Activated naive CD4-positive, alpha-beta T cell treated with anti-CD3 and anti-CD28 coated beads, Interleukin-2, amount 50 U/mL, for 72 hours (primary cell): Measurements from ENCODE around the gene POLR3A. TPM values are rescaled to one million over a fixed set of nuclear protein-coding genes. Genes with fewer than 3 reads are reported as not detected.
"Not testable (repeated sequence)": the region's sequence is repeated elsewhere in the genome, so short reads cannot be mapped to it uniquely, and the experiment has no call there.

ENCODE experiments used
- ATAC-seq, 2 donors: fragments of 150-1000 bp; cut with Tn5 transposase; 2 replicates each; pipeline ENCODE4 v1.10.0; 2021; ENCODE audit warnings: mild to moderate bottlenecking in 2 of 2, moderate library complexity in 2 of 2
- DNase-seq, 2 donors: peaks; one replicate each; pipeline ENCODE4 v3.0.0; 2021 to 2022; ENCODE audit warnings: low spot score in 2 of 2
- H3K27ac Mint-ChIP-seq, 2 donors: one replicate each; pipeline ENCODE4 v1.8.0; 2022; ENCODE audit warnings: mild to moderate bottlenecking in 2 of 2, mixed read lengths in 2 of 2
- H3K36me3 Mint-ChIP-seq, 2 donors: one replicate each; pipeline ENCODE4 v1.8.0; 2022; ENCODE audit warnings: mixed read lengths in 2 of 2
- H3K9me3 Mint-ChIP-seq, 2 donors: one replicate each; pipeline ENCODE4 v1.8.0; 2022; ENCODE audit warnings: mixed read lengths in 2 of 2
- total RNA-seq, 2 donors: library from RNA; stranded (reverse); gene quantifications; one replicate each; pipeline ENCODE4 v1.2.3, GENCODE V29; 2022

POLR3A gene
- total RNA-seq, 2 donors from 2014 or later, result 20.5 to 23.6 TPM

GRCh38 chr10:78009662-78010061, 19.7 kb downstream of the POLR3A start:
- Mint-ChIP-seq H3K9me3 (no peaks in the 10 kb centered on the region), H3K36me3 (peaks cover 25 to 30% of the 10 kb centered on the region in 2 donors), H3K27ac (no peak overlapping the region)
- no peak for DNase-seq
- ATAC-seq, result no peak

- H3K9me3 Mint-ChIP-seq, result no peaks in the 10 kb centered on the region
- peaks cover 34 to 35% of the 10 kb centered on the region in 2 donors for H3K36me3 Mint-ChIP-seq
- ATAC-seq, result no peak
- no peak overlapping the region for H3K27ac Mint-ChIP-seq
- no peak for DNase-seq
Measured at GRCh38 chr10:78007172-78007571, 22.1 kb downstream of the POLR3A start.

GRCh38 chr10:78004215-78005026, 24.9 kb downstream of the POLR3A start:
- no peaks in the 10 kb centered on the region for H3K9me3 Mint-ChIP-seq
- ATAC-seq (no peak), DNase-seq (no peak)
- peaks cover 45 to 46% of the 10 kb centered on the region in 2 donors for H3K36me3 Mint-ChIP-seq
- peak overlapping the region in 1 of 2 donors; percentile 50 for H3K27ac Mint-ChIP-seq

- no peak for DNase-seq
- H3K27ac Mint-ChIP-seq, result no peak overlapping the region
- no peaks in the 10 kb centered on the region for H3K9me3 Mint-ChIP-seq
- peaks cover 40 to 53% of the 10 kb centered on the region in 2 donors for H3K36me3 Mint-ChIP-seq
- no peak for ATAC-seq
Measured at GRCh38 chr10:78002541-78003288, 26.6 kb downstream of the POLR3A start.

GRCh38 chr10:78000956-78001472, 28.3 kb downstream of the POLR3A start:
- no peaks in the 10 kb centered on the region for H3K9me3 Mint-ChIP-seq
- H3K36me3 Mint-ChIP-seq, result peaks cover 40 to 57% of the 10 kb centered on the region in 2 donors
- no peak for ATAC-seq
- DNase-seq, result no peak
- H3K27ac Mint-ChIP-seq, result peak overlapping the region in 1 of 2 donors; percentile 48

GRCh38 chr10:78000206-78000605, 29.1 kb downstream of the POLR3A start:
- H3K27ac Mint-ChIP-seq, result no peak overlapping the region
- no peak for DNase-seq
- no peak for ATAC-seq
- H3K36me3 Mint-ChIP-seq, result peaks cover 34 to 50% of the 10 kb centered on the region in 2 donors
- no peaks in the 10 kb centered on the region for H3K9me3 Mint-ChIP-seq

GRCh38 chr10:77998780-77999179, 30.5 kb downstream of the POLR3A start:
- not testable (repeated sequence) for H3K9me3 Mint-ChIP-seq, ATAC-seq, H3K27ac Mint-ChIP-seq, DNase-seq
- peaks cover 31 to 50% of the 10 kb centered on the region in 2 donors for H3K36me3 Mint-ChIP-seq

- H3K27ac Mint-ChIP-seq, result peak overlapping the region in 1 of 2 donors; percentile 33
- no peak for DNase-seq
Measured at GRCh38 chr10:77993620-77994019, 35.7 kb downstream of the POLR3A start.

GRCh38 chr10:77989081-77989724, 40.1 kb downstream of the POLR3A start:
- ATAC-seq (peak in 1 of 2 donors; percentile 82), DNase-seq (no peak)
- peak overlapping the region in 1 of 2 donors; percentile 92 for H3K27ac Mint-ChIP-seq
- no peaks in the 10 kb centered on the region for H3K9me3 Mint-ChIP-seq
- H3K36me3 Mint-ChIP-seq, result peaks cover 12 to 14% of the 10 kb centered on the region in 2 donors

More at GRCh38 chr10:77993620-77994019, 35.7 kb downstream of the POLR3A start:
- H3K9me3 Mint-ChIP-seq, result no peaks in the 10 kb centered on the region
- peaks cover 11 to 34% of the 10 kb centered on the region in 2 donors for H3K36me3 Mint-ChIP-seq
- no peak for ATAC-seq

- DNase-seq, result no peak
- Mint-ChIP-seq H3K9me3 (no peaks in the 10 kb centered on the region), H3K36me3 (peaks cover 7 to 11% of the 10 kb centered on the region in 2 donors), H3K27ac (peak overlapping the region in 1 of 2 donors; percentile 92)
- no peak for ATAC-seq
Measured at GRCh38 chr10:77987671-77988255, 41.6 kb downstream of the POLR3A start.

GRCh38 chr10:77984986-77985385, 44.3 kb downstream of the POLR3A start:
- Mint-ChIP-seq H3K36me3 (peaks cover 8 to 14% of the 10 kb centered on the region in 2 donors), H3K9me3 (no peaks in the 10 kb centered on the region), H3K27ac (peak overlapping the region; percentile 20 to 61)
- no peak for DNase-seq
- no peak for ATAC-seq

GRCh38 chr10:77983384-77984341, 45.7 kb downstream of the POLR3A start:
- ATAC-seq, result no peak
- Mint-ChIP-seq H3K9me3 (no peaks in the 10 kb centered on the region), H3K27ac (peak overlapping the region in 1 of 2 donors; percentile 74), H3K36me3 (peaks cover 8 to 19% of the 10 kb centered on the region in 2 donors)
- DNase-seq, result no peak

GRCh38 chr10:77981281-77981680, 48.0 kb downstream of the POLR3A start:
- DNase-seq (no peak), ATAC-seq (no peak)
- Mint-ChIP-seq H3K27ac (peak overlapping the region in 1 of 2 donors; percentile 26), H3K9me3 (no peaks in the 10 kb centered on the region), H3K36me3 (peaks cover 8 to 29% of the 10 kb centered on the region in 2 donors)

GRCh38 chr10:77979221-77979620, 50.1 kb downstream of the POLR3A start:
- peaks cover 8 to 22% of the 10 kb centered on the region in 2 donors for H3K36me3 Mint-ChIP-seq
- DNase-seq (no peak), ATAC-seq (no peak)
- no peak overlapping the region for H3K27ac Mint-ChIP-seq
- no peaks in the 10 kb centered on the region for H3K9me3 Mint-ChIP-seq

- Mint-ChIP-seq H3K9me3 (no peaks in the 10 kb centered on the region), H3K36me3 (peaks cover 8 to 18% of the 10 kb centered on the region in 2 donors), H3K27ac (peak overlapping the region in 1 of 2 donors; percentile 52)
- ATAC-seq, result no peak
- DNase-seq, result no peak
Measured at GRCh38 chr10:77978360-77978759, 51.0 kb downstream of the POLR3A start.
